IMR-90 (cell line): ENCODE measurements around the gene ZNF410. TPM values are rescaled to one million over a fixed set of nuclear protein-coding genes. Genes with fewer than 3 reads are reported as not detected.

Experiments used
- ATAC-seq: fragments of 200-7000 bp; cut with Tn5 transposase; 2 replicates; pipeline ENCODE4 v1.9.1; 2020; ENCODE audit warnings: low read depth, mild to moderate bottlenecking, moderate library complexity
- BruUV-seq: library from RNA; stranded (reverse); fragments of 400-500 nt; replicated peaks from 2 replicates; lab custom pipeline; 2021; lab: Mats Ljungman, UMichigan
- CTCF ChIA-PET: fragments of 300-600 bp; formaldehyde crosslinking; extraction: SDS; loops from one replicate; lab custom pipeline; 2021; ENCODE audit warnings: antibody characterized with exemption; lab: Yijun Ruan, JAX
- POLR2A ChIA-PET: fragments of 300-600 bp; sonication (Branson Sonifier 250); formaldehyde crosslinking; loops from one replicate; lab custom pipeline; 2022; ENCODE audit warnings: antibody characterized with exemption; ENCODE audit not compliant: unreplicated experiment; lab: Charles Lee
- DNase-seq: peaks from one replicate; pipeline ENCODE4 v3.0.0; 2013
- H2AFZ ChIP-seq: replicated peaks from 2 replicates; pipeline ENCODE3; 2013; ENCODE audit warnings: low read length, mild to moderate bottlenecking; ENCODE audit not compliant: poor library complexity
- H2AK5ac ChIP-seq: 2 replicates; pipeline ENCODE4 v1.6.1; 2013; ENCODE audit warnings: low read depth, low read length, inconsistent platforms
- H2AK9ac ChIP-seq: replicated peaks from 2 replicates; pipeline ENCODE3; 2013; ENCODE audit warnings: mild to moderate bottlenecking, low read depth, low read length, moderate library complexity; ENCODE audit not compliant: poor library complexity
- H2BK120ac ChIP-seq: 2 replicates; pipeline ENCODE4 v1.6.1; 2013; ENCODE audit warnings: low read depth, low read length, inconsistent platforms
- H2BK15ac ChIP-seq: 3 replicates; pipeline ENCODE4 v1.6.1; 2013; ENCODE audit warnings: low read depth, low read length, inconsistent platforms
- H2BK20ac ChIP-seq: 2 replicates; pipeline ENCODE4 v1.6.1; 2013; ENCODE audit warnings: low read depth, mild to moderate bottlenecking, inconsistent platforms, low read length, moderate library complexity
- H2BK5ac ChIP-seq: 2 replicates; pipeline ENCODE4 v1.6.1; 2013; ENCODE audit warnings: mild to moderate bottlenecking, low read depth, low read length, inconsistent platforms; ENCODE audit not compliant: poor library complexity, severe bottlenecking
- H3K14ac ChIP-seq: replicated peaks from 2 replicates; pipeline ENCODE4 v1.6.1; 2013; ENCODE audit warnings: low read depth, low read length, inconsistent platforms
- H3K18ac ChIP-seq: 2 replicates; pipeline ENCODE4 v1.6.1; 2013; ENCODE audit warnings: low read depth, low read length, control low read depth
- H3K23ac ChIP-seq: 2 replicates; pipeline ENCODE4 v1.6.1; 2013; ENCODE audit warnings: low read depth, low read length, inconsistent platforms
- H3K27ac ChIP-seq: 2 replicates; pipeline ENCODE4 v1.5.1; 2013; ENCODE audit warnings: mild to moderate bottlenecking, control low read depth, low read length; ENCODE audit not compliant: insufficient read depth
- H3K27me3 ChIP-seq: 2 replicates; pipeline ENCODE4 v1.6.1; 2013; ENCODE audit warnings: low read length; ENCODE audit not compliant: control insufficient read depth, insufficient read depth
- H3K36me3 ChIP-seq: 2 replicates; pipeline ENCODE4 v1.6.1; 2013; ENCODE audit warnings: low read length, mixed read lengths; ENCODE audit not compliant: control insufficient read depth, insufficient read depth
- H3K4ac ChIP-seq: 2 replicates; pipeline ENCODE4 v1.6.1; 2013; ENCODE audit warnings: low read depth, low read length, inconsistent platforms
- H3K4me1 ChIP-seq: 2 replicates; pipeline ENCODE4 v1.6.1; 2013; ENCODE audit warnings: low read length, mixed read lengths; ENCODE audit not compliant: control insufficient read depth, insufficient read depth
- H3K4me2 ChIP-seq: 2 replicates; pipeline ENCODE4 v1.6.1; 2013; ENCODE audit warnings: low read depth, mild to moderate bottlenecking, control low read depth, low read length, moderate library complexity
- H3K4me3 ChIP-seq: 2 replicates; pipeline ENCODE4 v1.5.1; 2013; ENCODE audit warnings: low read depth, mild to moderate bottlenecking, control low read depth, low read length, moderate library complexity; ENCODE audit not compliant: insufficient read depth
- H3K56ac ChIP-seq: 2 replicates; pipeline ENCODE4 v1.6.1; 2013; ENCODE audit warnings: low read length, inconsistent platforms; ENCODE audit not compliant: insufficient read depth; ENCODE audit errors: extremely low read depth
- H3K79me1 ChIP-seq, 2 experiments: 2 replicates each; pipeline ENCODE4 v1.6.1; 2013; ENCODE audit warnings: low read length in 2 of 2, inconsistent platforms in 1 of 2, low read depth in 1 of 2
- H3K9ac ChIP-seq: 2 replicates; pipeline ENCODE4 v1.6.1; 2013; ENCODE audit warnings: low read depth, low read length, control low read depth
- H3K9me1 ChIP-seq: 2 replicates; pipeline ENCODE4 v1.6.1; 2013; ENCODE audit warnings: low read length, inconsistent platforms; ENCODE audit not compliant: insufficient read depth
- H3K9me3 ChIP-seq: 2 replicates; pipeline ENCODE4 v1.6.1; 2013; ENCODE audit warnings: low read length; ENCODE audit not compliant: control insufficient read depth, insufficient read depth
- H4K20me1 ChIP-seq: 2 replicates; pipeline ENCODE4 v1.6.1; 2013; ENCODE audit warnings: low read length, inconsistent platforms; ENCODE audit not compliant: insufficient read depth
- H4K5ac ChIP-seq: 2 replicates; pipeline ENCODE4 v1.6.1; 2013; ENCODE audit warnings: mild to moderate bottlenecking, low read depth, low read length, control low read depth
- H4K8ac ChIP-seq, 2 experiments: 2 replicates each; pipeline ENCODE4 v1.6.1; 2013; ENCODE audit warnings: low read depth in 2 of 2, low read length in 2 of 2, control low read depth in 1 of 2, inconsistent platforms in 1 of 2
- H4K91ac ChIP-seq: 2 replicates; pipeline ENCODE4 v1.6.1; 2013; ENCODE audit warnings: low read depth, low read length, inconsistent platforms; ENCODE audit not compliant: insufficient read depth
- BHLHE40 ChIP-seq: fragments of 150-350 bp; IDR thresholded peaks from 2 replicates; pipeline ENCODE4 v1.6.1; 2016; ENCODE audit warnings: mild to moderate bottlenecking, low read depth, low read length
- CEBPB ChIP-seq: IDR thresholded peaks from 2 replicates; pipeline ENCODE4 v1.6.1; 2012; ENCODE audit warnings: low read depth, low read length, improper control_type of control experiment
- CHD1 ChIP-seq: IDR thresholded peaks from 2 replicates; pipeline ENCODE4 v1.6.1; 2012; ENCODE audit warnings: low read depth, low read length, improper control_type of control experiment
- ELK1 ChIP-seq: fragments of 150-350 bp; IDR thresholded peaks from 2 replicates; pipeline ENCODE4 v1.6.1; 2016; ENCODE audit warnings: low read depth, mild to moderate bottlenecking, low read length, moderate library complexity, borderline replicate concordance
- FOS ChIP-seq: fragments of 150-350 bp; IDR thresholded peaks from 2 replicates; pipeline ENCODE4 v1.6.1; 2016; ENCODE audit warnings: low read depth, low read length
- MAFK ChIP-seq: IDR thresholded peaks from 2 replicates; pipeline ENCODE4 v1.6.1; 2012; ENCODE audit warnings: low read depth, low read length, improper control_type of control experiment
- MAZ ChIP-seq: IDR thresholded peaks from 2 replicates; pipeline ENCODE4 v1.6.1; 2012; ENCODE audit warnings: low read depth, mild to moderate bottlenecking, low read length, improper control_type of control experiment, moderate library complexity, borderline replicate concordance
- MXI1 ChIP-seq: IDR thresholded peaks from 2 replicates; pipeline ENCODE4 v1.6.1; 2012; ENCODE audit warnings: low read depth, mild to moderate bottlenecking, low read length, moderate library complexity, borderline replicate concordance
- NFE2L2 ChIP-seq: fragments of 150-350 bp; IDR thresholded peaks from 2 replicates; pipeline ENCODE4 v1.6.1; 2016; ENCODE audit warnings: low read depth, mild to moderate bottlenecking, low read length
- POLR2A ChIP-seq: IDR thresholded peaks from 2 replicates; pipeline ENCODE4 v1.6.1; 2012; ENCODE audit warnings: mild to moderate bottlenecking, low read depth, low read length
- RAD21 ChIP-seq: IDR thresholded peaks from 2 replicates; pipeline ENCODE4 v1.6.1; 2012; ENCODE audit warnings: low read length, improper control_type of control experiment
- RCOR1 ChIP-seq: IDR thresholded peaks from 2 replicates; pipeline ENCODE4 v1.6.1; 2012; ENCODE audit warnings: mild to moderate bottlenecking, low read length, improper control_type of control experiment; ENCODE audit not compliant: insufficient replicate concordance
- RFX5 ChIP-seq: IDR thresholded peaks from 2 replicates; pipeline ENCODE4 v1.8.0; 2012; ENCODE audit warnings: low read depth, mild to moderate bottlenecking, low read length, moderate library complexity
- SMC3 ChIP-seq: fragments of 150-350 bp; IDR thresholded peaks from 2 replicates; pipeline ENCODE4 v1.6.1; 2016; ENCODE audit warnings: low read depth, mild to moderate bottlenecking, antibody characterized with exemption, low read length, moderate library complexity
- USF2 ChIP-seq: fragments of 150-350 bp; IDR thresholded peaks from 2 replicates; pipeline ENCODE4 v1.6.1; 2017; ENCODE audit warnings: mild to moderate bottlenecking, antibody characterized with exemption, low read length, low read depth
- whole genome bisulfite sequencing, 2 experiments: methylation state at CpG; one replicate each; pipeline versions ENCODE4 v1.1.5 to v1.1.7; 2013; ENCODE audit warnings: missing lambda C conversion rate in 2 of 2; ENCODE audit not compliant: insufficient read length in 1 of 2; ENCODE audit errors: extremely low coverage in 2 of 2; 5-methylcytosine and 5-hydroxymethylcytosine counted together
- dilution Hi-C: fragments of 300-500 bp; cut with HindIII; formaldehyde crosslinking; loops from one replicate; pipeline ENCODE4 v1.14.3; 2018; ENCODE audit warnings: low sequenced_read_pairs; ENCODE audit not compliant: unreplicated experiment
- in situ Hi-C: fragments of 300-500 bp; cut with MboI; formaldehyde crosslinking; loops from 3 replicates; pipeline ENCODE4 v1.14.3; 2019; ENCODE audit warnings: low sequenced_read_pairs, inconsistent platforms, mixed read lengths
- intact Hi-C: fragments of 100-400 bp; cut with micrococcal nuclease; formaldehyde crosslinking; loops from 2 replicates; pipeline ENCODE4 v1.10.0; 2022
- polyA plus RNA-seq, 3 experiments: library from polyadenylated mRNA; depleted of rRNA; stranded (reverse); fragments of >200 nt; gene quantifications; 2 replicates each; pipeline ENCODE4 v1.2.3, GENCODE V29; 2012; ENCODE audit warnings: low replicate concordance in 1 of 3
- total RNA-seq: library from RNA; depleted of rRNA; stranded (reverse); fragments of >200 nt; gene quantifications from 2 replicates; pipeline ENCODE4 v1.2.3, GENCODE V29; 2012

ZNF410 gene
- total and polyA plus RNA-seq, 2 of the 4 experiments (the other 2 are of a cell fraction) = 27.9 to 89.1 TPM

GRCh38 chr14:73976125-73976524, 89.5 kb downstream of the ZNF410 start:
- Histone ChIP-seq H2BK120ac (no peak overlapping the region), H3K56ac (no peak overlapping the region), H4K20me1 (peaks cover 3% of the 10 kb centered on the region; the same call in 1 of the 2 replicates), H2BK15ac (no peak overlapping the region), H3K79me1 (no peaks in the 10 kb centered on the region), H3K4me2 (no peak overlapping the region), H3K9ac (no peak overlapping the region), H4K5ac (no peak overlapping the region), H4K91ac (no peak overlapping the region), H2AK5ac (no peak overlapping the region), H2BK5ac (no peak overlapping the region), H3K9me3 (no peaks in the 10 kb centered on the region), H2AFZ (no peak overlapping the region), H3K23ac (no peak overlapping the region), H2BK20ac (no peak overlapping the region), H3K4me1 (peaks cover 10% of the 10 kb centered on the region), H3K18ac (no peak overlapping the region), H3K9me1 (peaks cover 16% of the 10 kb centered on the region), H3K14ac (no peak overlapping the region), H3K27me3 (no peaks in the 10 kb centered on the region), H3K4ac (no peak overlapping the region), H3K27ac (no peak overlapping the region), H3K36me3 (peaks cover 8% of the 10 kb centered on the region), H2AK9ac (no peak overlapping the region), H4K8ac (no peak overlapping the region), H3K4me3 (no peak overlapping the region)
- no TSS peak for BruUV-seq
- no peak for DNase-seq
- 87% methylated on average over 3 of the region's 6 CpGs; no CpG with 5 or more reads in 1 of the 2 experiments for WGBS, 2 experiments
- POLR2A ChIA-PET = no interaction called here
- intact Hi-C loops (no loop called here), in situ Hi-C loops (no loop called here), dilution Hi-C loops (no loop called here)
- TF ChIP-seq NFE2L2 (no peak), RAD21 (no peak), MAZ (no peak), FOS (no peak), BHLHE40 (no peak), MAFK (no peak), SMC3 (no peak), ELK1 (no peak), POLR2A (no peak), CHD1 (no peak), RCOR1 (no peak), CEBPB (no peak), MXI1 (no peak), RFX5 (no peak), USF2 (no peak)
- no peak for ATAC-seq
- CTCF ChIA-PET = interaction anchor here (1.0 kb wide), 1 partner anchor 16 kb away, joined by 6 read pairs; no protein-coding TSS in a partner anchor
